Measurements from ENCODE around the gene MAST4.
A peak's percentile ranks its signal among the peaks of the same experiment; 100 is the strongest.

Gene MAST4

DNA sequence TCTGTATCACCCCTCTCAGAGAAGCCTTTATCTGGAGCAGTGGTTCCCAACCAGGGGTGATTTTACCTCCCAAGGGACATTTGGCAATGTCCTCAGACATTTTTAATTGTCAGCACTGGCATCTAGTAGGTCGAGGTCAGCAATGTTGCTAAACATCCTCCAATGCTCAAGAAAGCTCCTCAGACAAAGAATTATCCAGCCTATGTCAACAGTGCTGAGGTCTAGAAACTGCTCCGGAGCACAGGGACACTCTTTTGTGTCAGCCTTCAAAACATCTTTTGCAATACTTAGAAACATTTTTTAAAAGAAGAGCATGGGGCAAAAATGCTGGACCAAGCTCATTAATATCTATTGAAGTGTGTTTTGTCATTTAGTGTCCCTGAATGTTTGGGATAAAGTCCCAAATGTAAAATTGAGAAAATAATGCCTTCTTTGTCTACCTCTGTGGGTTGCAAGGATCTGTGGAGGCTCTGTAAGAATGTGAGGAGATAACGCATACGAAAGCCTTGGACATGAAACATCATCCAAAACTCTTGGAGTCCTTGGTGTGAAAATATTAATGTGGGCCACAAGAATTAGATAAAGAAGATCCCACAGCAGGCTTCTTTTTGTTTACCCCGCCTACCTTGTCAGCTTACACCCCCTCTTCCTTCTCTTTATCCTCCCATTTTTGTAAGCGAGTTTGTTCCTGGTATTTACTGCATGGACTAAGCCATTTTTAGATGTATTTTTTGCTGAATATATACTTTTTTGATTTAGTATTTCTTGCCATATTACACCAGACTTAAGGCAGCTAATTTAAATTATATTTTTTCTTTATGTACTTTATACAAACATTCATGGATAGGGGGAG is 406.9 kb downstream of the MAST4 start:
- DNase-seq = no peak

DNA sequence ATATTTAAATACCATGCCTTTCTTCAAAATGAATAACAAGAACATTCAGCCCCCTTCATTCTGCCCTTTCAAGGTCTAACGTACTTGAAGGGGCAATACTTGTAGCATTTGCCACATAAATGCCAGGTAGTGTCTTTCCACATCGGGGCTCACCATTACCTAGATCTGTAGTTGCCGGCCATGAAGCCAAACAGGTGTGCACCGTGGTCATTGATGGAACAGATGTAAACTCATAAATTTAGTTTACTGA is 407.4 kb downstream of the MAST4 start:
- DNase-seq = no peak

DNA sequence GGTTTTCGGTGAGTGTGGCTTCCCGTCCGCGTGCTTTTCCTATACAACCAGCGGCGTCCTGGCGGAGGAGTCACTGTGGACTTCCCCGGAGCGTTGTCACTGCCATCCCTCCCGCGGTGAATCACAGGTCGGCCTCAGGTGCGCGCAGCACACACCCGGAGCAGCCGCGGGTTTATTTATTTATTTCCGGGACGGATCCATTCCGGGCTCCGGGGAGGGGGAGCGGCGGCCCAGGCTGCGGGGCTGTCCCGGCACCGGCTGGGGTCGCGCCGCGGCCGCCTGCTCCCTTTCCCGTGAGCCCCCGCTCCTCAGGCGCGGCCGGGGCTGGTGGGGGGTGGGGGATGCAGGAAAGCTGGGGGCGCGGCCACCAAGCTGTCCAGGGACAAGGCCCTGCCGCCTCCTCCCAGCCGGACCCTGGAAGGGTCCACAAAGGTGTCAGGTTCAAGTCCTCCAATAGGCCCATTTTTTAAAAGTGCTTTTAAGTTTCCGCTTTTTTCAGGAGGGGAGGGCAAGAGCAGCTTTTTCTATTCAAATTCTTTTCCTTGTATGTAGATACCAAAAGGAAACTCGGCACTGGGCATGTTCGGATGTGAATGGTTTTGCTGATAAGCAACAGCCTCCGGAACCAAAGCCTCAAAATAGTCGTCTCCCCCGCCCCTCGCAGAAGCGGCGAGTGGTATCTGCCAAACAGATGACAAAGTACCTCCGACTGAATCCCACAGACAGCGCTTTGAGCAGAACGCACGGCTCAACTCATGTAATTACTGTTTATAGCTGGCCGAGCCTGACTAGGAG is 407.9 kb downstream of the MAST4 start:
- DNase-seq = peak; percentile 55 to 68

GRCh38 chr5:67004730-67005350 is 408.6 kb downstream of the MAST4 start:
- no peak for DNase-seq

- DNase-seq = no peak
Observed at GRCh38 chr5:67005737-67006499, 409.7 kb downstream of the MAST4 start.

DNA sequence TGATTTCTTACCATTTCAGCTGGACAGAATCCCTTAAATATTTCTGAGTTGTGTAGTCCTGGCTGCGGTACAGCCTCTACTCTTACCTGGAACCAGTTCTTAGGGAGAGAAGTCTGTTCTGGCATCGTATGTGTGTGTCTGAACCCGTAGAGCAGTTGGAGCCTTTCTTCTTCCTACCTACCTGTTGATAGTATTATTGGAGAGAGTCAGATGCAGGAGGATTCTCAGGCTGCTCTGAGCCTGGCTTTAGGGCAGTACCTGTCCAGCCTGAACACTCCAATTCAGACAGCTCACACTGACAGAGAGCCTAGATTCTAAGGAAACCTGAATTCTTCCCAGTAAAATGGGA is 410.3 kb downstream of the MAST4 start:
- no peak for DNase-seq

GRCh38 chr5:67009028-67009427 is 412.8 kb downstream of the MAST4 start:
- DNase-seq = no peak

DNA sequence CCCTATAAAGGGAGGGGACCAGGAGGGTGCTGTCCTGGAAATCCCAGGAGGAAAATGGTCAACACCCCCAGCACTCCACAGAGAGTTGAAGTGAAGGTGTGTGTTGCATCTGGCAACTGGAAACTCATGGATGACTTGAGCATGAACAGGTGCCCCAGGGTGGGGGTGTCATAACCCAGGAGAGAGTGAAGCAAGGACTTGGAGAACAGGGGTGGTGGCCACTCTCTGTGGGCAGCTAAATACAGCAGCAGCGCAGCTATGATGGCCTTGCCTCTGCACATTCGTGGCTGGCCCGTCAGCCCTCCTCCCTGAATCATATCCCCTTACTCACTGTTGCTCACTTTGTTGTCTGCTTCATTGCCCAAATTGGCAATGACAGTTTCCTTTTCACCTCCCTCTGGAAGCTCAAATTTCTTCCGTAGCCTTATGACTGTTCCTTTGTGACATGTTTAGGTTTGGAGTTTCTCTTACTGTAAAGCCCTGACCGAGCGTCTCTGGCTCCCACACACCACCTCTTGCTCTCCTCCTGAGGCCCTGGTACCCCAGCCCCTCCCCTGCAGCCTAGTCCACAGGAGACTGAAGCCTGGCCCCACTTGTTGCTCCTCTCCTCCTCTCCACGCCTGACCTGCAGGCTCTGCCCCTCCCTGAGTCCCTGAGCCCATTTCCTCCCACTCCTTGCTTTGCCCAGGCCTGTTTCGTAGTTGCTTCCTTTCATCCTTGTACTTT is 414.7 kb downstream of the MAST4 start:
- DNase-seq = no peak

DNA sequence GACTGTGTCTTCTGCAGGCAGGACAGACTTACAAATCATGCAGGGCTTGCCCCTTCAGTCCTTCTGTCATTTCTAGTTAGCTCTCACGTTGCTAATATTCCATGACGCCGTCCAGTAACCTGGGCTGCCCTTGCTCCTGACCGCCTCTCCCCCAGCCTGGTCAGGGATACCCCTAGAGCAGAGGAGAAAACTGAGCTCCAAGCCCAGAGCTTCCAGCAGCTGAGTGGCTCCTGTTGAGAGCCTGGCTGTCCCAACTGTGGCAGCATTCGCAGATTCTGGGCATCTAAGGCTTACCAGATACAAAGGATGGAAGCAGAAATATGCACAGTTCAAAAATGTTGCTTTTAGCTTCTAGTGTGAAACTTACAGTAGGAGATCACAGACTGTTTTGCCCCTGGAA is 415.2 kb downstream of the MAST4 start:
- no peak for DNase-seq

DNA sequence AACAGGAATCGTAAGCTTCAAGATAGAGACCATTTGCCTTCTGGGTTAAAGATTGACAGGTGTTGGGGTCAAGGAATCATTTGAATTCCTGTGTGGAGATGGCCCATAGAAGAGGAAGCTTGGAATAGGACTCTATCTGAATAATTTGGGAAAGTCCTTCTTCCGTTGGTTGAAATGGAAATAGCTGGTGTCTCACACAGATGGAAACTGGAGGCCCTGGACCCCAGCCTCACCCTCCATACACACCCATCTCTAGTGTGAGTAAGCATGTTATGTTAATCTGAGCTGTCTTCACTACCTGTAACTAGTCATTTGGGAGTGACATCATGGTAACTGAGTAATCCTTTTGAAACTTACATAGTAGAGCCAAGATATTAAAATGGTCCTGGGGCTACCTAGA is 416.0 kb downstream of the MAST4 start:
- DNase-seq = no peak

DNA sequence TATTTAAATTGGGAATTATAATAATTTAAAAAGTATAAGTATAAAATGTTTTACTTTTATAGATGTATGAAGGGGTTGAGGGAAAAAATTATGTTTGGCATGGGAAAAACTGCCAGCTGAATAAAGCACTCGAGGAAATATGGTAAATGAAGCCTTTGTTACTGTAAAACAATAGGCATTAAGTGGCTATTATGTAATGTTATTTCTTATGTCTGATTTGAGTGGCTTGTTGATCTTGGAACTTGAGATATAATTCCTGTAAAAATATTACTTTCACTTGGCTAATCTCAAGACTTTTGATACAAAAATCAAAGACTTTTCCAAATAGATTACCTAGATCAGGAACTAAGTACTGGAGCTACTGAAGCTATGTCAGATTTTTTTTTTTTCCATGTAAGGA is 417.5 kb downstream of the MAST4 start:
- no peak for DNase-seq

- DNase-seq = no peak
Observed at GRCh38 chr5:67014191-67014590, 418.0 kb downstream of the MAST4 start.

DNA sequence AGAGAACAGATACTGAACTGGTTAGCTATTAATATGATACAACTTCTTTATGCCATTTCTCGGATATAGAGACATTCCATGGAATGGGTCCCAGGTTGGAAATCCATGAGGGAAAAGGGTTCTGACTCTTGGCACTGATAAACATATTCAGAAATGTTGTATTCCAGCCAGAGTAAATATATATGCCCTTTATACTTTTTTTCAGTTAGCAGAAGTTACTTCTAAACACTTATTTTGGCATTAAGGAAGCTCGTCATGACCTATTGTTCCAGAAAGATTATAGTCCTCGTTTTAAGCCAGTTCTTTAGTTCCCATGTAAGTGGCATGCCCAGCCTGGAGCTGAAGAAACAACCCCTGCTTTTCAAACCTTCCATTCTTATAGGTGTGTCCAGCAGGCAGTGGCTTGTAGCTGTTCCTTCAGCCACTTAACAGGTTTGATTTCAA is 418.8 kb downstream of the MAST4 start:
- no peak for DNase-seq

GRCh38 chr5:67015541-67016191 is 419.5 kb downstream of the MAST4 start:
- no peak for DNase-seq

DNA sequence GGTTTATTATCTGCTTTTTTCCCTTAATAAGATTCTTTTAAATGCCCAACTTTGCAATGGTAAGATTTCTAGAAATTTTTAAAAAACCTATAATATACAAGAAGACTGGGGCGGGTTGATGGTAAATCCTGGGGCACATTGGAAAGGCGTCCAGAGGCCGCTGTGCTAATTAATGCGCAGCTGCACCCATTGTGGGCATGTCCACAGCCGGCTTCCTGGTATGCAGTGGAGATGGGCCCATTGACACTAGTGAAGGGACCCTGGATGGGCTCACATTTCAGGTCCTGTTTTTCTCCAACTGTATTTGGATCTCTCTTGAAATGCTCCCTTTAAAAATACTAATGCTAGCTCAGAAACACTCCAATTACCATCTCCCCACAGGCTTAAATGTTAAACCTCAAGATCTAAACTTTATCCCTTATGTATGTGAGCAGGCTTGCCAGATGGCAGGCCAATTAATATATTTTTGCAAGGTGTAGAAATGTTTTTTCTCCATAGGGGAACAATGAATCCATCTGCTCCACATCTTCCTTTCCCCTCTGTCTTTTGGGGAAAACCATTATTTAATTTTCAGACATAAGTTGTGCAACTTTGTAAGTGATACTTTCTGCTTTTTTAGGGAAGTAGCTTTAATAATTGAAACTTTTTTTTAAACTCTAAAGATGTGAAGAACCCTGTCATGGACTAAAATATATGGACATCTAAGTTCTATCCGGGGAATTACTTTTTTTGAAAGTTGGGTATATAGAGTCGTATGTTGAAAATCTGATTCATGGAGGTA is 423.1 kb downstream of the MAST4 start:
- no peak for DNase-seq

- DNase-seq = no peak
Observed at GRCh38 chr5:67020096-67020615, 424.0 kb downstream of the MAST4 start.

DNA sequence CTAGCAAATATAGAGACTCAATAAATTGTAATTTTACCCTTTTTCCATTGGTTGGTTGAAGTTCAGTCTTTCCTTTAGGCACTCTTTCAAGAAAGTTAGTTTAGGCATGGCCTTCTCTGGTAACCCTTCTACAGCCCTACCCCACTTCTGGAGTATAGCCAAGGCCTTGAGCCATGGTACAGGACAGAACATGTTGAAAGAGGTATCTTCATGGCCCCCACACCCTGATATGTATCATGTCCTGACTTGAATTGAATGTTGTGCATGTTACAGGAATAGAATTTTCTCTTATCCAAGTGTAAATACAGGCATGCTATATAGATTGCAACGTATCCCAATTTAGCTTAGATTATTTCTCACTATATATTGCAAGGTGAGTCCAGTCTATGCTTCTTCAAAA is 424.8 kb downstream of the MAST4 start:
- DNase-seq = no peak

DNA sequence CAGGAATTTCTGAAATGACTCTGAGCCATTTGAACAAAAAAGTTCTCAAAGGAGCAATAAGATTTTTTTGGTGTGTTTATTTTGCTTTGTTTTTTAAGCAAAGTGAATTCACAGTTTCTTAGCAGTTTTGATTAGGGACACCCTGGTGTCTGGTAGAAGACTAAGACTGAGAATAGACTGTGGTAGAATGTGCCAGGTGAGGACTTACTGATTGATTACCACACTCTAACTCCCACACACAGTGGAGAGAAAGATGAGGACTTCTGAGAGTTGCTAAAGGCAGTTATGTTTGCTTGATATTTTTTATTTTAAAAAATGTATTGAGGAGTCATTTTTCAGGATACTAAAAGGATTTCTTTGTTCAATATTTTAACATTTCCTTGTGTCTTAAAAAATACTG is 425.3 kb downstream of the MAST4 start:
- no peak for DNase-seq

DNA sequence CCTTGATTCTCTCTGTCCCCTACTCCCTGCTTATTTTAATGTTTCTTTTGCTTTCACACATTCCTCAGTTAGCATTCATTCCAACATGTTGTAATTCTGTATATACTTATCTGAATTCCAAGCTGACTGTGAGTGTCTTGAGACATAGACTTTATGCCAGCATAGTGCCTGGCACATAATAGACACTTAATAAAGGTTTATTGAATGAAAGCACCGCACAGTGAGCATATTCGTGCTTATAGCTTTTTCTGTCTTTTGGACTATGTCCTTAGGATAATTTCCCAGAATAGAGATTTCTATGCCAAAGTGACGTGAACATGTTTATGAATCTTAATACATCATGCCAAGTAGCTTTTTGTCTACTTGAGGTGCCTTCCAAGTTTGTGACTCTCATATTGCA is 425.8 kb downstream of the MAST4 start:
- DNase-seq = no peak

GRCh38 chr5:67025457-67025856 is 429.3 kb downstream of the MAST4 start:
- DNase-seq = no peak

DNA sequence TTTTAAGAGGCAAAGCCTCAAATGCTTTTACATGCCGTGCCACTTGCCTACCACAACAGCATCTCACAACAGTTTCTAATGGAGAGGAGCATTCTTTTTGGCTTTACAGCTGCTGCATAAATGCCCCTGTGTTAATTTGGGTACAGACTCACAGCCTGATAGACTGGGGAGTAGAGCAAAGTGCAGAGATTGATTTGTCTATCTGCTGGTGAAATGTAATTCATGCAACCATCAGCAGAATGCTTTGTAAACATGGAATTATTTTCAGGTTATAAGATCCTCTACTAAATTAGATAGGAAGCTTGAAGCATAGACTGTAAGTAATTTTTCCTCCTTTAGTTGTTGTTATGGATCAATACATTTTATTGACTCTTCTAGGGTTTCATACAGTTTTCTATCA is 430.1 kb downstream of the MAST4 start:
- DNase-seq = no peak

All from NCI-H2081 (cell line).